NK-92 (cell line): ENCODE results near the gene FAR2.
"Not testable (repeated sequence)": the region's sequence is repeated elsewhere in the genome, so short reads cannot be mapped to it uniquely, and the experiment has no call there.

Experiments used
- DNase-seq: peaks from one replicate; lab custom pipeline; 2025; ENCODE audit not compliant: unreplicated experiment; lab: John Stamatoyannopoulos, UW

Gene FAR2

GRCh38 chr12:29277231-29277630 lies 128.2 kb downstream of the FAR2 start:
- DNase-seq: no peak

DNA sequence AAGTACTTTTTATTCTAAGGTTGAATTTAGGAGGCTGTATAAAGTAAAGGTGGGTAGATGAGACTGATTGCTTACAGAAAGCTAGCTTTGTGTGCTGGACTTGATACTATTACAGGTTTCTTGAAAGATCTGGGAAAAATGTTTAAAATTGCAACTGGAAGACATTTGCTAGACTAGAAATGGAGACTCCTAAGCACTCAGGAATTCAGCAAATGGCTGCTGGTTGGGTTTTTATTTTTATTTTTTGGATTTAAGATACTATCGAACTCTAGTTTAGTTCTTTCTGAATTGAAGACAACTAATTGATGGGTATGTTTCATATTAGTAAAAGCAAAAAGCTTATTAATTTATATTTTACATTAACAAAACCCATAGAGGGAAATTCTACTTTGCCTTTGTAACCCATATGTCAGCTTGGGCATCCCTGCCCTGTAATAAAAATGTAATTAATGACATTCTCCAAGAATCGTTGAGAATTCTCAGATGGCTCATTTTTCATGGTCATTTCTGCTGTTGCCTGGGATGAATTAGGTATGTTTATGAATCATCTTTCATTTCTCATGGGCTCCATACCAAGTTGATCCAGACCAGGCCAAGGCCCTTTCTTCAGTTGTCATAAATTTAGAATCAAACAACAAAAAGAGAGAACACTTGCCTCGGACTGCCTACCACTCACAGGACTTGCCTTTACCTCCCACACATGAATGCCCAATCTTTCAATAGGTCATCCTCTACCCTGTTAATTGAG lies 129.8 kb downstream of the FAR2 start:
- no peak for DNase-seq

DNA sequence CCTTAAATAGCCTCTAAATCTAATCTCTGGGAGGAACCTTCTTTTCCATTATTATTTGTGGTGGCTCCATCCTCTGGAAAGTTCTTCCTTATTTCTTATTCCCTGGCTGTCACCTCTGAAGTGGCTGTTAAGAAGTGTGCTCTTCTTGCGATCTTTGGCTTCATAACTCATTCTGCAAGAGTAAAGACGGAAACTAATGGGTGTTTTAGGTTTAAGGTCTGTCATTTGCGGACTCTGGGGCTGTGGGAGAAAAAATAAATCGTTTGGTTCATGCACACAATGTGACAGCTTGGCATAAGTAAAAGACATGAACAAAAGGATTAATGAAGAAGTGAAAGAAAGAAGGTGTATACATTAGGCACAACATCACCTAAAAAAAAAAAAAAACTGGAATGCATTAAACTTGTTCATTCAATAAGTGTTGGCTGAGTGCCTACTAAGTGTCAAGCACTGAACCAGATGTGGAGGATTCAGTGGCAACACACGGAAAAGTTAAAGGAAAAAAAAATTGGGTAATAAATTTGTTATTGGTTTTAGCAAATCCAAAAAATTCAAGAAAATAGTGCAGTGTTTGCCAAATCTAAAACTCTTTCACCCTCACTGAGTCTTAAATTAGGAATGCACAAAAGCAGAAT lies 132.4 kb downstream of the FAR2 start:
- no peak for DNase-seq

GRCh38 chr12:29282031-29282816 lies 133.1 kb downstream of the FAR2 start:
- DNase-seq: no peak

DNA sequence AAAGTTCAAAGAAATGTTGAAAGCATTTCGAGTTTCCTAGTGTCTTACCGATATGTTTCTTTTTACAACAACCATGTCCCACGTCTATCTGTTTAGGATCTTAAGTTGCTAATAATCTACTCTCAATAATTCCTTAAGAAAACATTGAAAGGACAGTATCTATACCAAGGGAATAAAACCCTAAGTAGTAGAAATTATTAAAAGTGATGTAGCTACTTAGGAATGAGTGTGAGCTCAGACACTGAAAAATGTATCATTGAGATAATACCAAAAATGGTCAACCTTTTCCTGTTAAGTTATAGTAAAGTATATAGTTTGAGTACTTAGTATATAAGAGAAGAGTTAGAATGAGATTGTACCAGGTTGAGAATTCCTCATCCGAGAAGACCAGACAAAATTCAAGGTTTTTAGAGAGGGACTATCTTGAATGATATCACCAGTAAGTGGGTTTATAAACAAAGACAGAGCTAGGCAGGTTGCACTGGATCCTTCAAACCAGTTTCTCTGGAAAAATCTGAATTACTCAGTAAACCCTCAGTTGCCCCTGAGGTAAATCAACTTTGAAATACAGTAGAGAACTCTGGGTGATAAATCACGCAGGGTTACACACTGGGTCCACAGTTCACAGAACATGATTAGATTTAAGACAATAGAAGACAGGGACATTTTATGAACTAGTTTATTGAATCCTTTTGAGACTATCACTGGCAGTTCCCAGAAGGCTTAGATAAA lies 135.1 kb downstream of the FAR2 start:
- DNase-seq: no peak

DNA sequence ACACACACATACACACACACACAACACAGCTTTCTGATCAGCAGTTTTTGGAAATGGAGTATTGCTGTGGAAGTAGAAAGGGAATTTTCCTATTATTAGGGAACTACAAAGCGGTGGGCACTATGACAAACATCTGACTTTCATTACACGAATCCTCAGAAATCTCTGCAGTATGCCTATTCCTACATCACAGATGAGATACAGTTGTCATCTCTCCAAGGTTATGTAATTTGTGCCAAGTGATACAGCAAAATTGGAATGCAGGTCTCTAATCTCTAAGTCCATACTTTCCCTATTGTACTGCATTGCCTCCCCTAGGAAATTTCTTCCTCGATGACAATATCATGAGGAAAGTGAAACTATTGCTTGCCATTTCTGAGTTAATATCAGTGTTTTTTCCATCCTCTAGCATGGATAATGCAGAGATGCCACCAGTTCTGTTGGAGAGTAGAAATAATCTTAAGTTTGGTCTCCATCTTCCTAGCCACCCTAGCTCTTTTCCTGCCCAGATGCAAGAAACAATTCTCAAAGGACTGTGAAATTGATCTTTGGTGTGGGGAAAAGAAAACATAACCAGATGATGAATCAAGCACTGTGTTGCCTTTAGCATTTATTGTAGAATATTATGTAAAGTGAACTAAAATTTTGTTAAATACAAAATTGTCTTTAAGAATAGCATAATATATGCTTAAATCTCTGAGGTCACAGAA lies 137.2 kb downstream of the FAR2 start:
- DNase-seq: no peak

- no peak for DNase-seq
These were observed 138.5 kb downstream of the FAR2 start for GRCh38 chr12:29287622-29288021.

DNA sequence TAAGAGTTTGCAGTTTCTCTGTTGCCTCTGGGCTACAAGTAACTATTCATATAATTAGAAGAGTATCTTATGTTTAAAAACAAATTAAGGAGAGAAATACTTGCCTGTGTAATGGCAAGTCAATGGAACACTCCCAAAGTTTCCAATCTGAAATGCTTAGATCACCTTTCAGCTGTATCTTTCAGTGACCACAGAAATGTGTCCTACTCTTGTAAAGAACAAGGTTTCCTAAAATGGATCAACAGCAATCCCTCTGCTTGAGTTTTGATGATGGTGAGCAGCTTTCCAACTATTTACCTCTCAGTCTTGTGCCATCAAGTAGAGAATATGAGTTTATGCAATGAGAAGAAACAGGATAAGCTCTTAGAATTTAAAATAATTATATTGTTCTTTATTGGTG lies 139.0 kb downstream of the FAR2 start:
- no peak for DNase-seq

DNA sequence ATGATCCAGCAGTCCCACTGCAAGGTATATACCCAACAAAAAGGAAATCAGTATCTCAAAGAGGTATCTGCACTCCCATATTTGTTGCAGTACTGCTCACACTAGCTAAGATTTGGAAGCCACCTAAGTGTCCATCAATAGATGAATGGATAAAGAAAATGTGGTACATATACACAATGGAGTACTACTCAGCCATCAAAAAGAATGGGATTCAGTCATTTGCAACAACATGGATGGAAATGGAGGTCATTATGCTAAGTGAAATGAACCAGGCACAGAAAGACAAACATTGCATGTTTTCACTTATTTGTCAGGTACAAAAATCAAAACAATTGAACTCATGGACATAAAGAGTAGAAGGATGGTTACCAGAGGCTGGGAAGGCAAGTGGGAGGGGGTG lies 141.4 kb downstream of the FAR2 start:
- DNase-seq: not testable (repeated sequence)

DNA sequence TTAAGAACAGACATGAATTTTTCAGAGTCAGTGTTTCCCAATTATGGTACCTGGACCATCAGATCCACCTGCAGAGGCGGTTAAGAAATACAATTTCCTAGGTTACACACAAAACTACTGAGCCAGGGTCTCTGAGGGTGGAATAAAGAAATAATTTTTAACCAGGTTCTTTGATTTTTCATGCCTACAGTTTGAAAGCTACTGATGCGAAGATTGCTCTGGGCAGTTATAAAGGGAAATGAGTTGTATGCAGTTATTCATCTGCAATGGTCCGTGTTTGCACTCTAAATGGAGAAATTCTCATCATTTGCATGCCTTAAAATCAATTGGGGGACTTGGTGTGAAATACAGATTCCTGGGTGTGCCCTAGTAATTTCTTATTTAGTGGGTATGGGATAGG lies 142.1 kb downstream of the FAR2 start:
- no peak for DNase-seq

GRCh38 chr12:29299633-29300032 lies 150.6 kb downstream of the FAR2 start:
- DNase-seq: no peak

DNA sequence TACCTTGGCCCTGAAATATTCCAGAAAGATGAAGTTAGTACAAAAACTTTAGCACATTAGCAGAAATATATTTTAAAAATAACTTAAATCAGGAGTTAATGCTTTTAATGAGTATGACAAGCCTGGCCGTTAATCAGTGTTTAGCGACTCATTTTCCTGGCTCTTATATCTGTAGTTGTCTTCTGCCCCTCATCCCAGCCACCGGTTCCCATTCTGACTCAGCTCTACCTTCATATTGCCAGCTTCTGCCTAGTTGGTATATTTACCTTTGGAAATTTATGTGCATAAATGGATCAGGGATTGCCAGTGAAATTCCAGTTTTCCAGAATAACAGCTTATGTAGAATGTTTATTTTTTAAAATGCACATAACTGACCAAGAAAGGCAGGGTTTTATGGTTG lies 152.0 kb downstream of the FAR2 start:
- DNase-seq: no peak

- DNase-seq: no peak
These were observed 155.3 kb downstream of the FAR2 start for GRCh38 chr12:29304388-29304787.

DNA sequence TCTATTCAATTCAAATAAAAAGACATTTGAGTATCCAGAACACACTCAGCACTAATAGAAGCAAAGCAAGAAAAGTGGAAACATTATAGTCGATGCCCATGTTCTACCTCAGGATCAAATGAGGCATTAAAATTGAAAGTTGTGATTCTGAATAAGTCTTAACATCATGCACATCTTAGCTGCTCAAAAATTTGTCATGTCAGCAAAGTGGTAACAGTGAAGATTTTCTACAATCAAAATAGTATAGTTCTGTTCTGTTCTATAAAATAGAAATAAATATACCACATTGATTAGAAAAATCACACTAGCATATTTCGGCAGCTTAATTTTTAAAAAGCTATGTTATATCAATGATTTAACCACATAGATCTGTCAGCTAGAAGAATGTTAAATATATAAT lies 157.2 kb downstream of the FAR2 start:
- no peak for DNase-seq

DNA sequence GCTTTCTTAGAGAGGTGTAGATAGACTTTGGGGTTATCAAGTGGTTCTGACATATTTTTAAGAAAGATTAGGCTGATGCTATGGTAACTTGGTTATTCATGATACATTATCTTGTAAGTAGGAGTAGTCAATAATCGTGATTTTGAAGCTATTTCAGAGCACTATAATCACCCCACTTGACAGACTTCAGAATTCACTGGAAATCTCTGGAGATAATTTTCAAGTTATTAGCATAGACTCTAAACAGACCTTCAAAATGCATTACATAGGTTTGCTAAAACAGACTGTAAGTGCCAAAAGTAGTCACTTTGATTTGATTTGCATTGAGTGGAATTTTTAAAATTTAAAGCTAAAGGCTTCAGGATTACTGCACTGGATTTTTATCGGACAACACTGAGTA lies 157.6 kb downstream of the FAR2 start:
- DNase-seq: no peak

GRCh38 chr12:29309320-29309902 lies 160.3 kb downstream of the FAR2 start:
- DNase-seq: no peak

DNA sequence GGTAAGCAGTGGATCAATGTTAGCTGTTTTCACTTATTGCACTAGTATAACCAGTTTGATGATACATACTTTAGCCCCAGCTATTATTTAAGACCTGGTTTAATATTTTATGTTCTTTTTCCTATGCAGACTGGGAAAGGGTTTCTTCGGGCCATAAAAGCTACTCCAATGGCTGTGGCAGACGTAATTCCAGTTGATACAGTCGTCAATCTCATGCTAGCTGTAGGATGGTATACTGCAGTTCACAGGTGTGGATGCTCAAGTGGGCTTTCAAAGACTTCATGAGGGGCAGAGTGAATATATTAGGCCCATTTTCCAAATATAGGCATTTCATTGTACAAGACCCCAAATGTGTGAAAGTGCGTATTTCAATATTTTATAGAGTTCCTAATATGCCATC lies 161.8 kb downstream of the FAR2 start:
- no peak for DNase-seq

DNA sequence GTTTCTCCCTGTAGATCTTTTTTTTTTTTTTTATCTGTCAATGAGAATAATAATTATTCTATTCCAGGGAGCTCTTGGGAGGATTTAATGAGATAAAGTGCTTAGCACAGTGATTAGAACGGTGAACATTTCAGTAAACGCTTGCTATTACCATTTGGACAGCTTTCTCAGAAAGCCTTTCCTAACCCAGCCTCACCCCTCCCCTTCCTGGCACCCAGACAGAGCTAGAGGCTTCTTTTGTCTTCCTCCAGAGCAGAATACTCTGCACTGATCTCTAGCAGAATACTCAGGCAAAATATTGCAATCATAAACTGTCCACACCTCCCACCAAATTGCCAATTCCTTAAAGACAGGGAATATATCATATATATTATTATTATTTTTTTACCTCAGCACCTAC lies 165.3 kb downstream of the FAR2 start:
- no peak for DNase-seq

- no peak for DNase-seq
These were observed 167.7 kb downstream of the FAR2 start for GRCh38 chr12:29316752-29317151.

DNA sequence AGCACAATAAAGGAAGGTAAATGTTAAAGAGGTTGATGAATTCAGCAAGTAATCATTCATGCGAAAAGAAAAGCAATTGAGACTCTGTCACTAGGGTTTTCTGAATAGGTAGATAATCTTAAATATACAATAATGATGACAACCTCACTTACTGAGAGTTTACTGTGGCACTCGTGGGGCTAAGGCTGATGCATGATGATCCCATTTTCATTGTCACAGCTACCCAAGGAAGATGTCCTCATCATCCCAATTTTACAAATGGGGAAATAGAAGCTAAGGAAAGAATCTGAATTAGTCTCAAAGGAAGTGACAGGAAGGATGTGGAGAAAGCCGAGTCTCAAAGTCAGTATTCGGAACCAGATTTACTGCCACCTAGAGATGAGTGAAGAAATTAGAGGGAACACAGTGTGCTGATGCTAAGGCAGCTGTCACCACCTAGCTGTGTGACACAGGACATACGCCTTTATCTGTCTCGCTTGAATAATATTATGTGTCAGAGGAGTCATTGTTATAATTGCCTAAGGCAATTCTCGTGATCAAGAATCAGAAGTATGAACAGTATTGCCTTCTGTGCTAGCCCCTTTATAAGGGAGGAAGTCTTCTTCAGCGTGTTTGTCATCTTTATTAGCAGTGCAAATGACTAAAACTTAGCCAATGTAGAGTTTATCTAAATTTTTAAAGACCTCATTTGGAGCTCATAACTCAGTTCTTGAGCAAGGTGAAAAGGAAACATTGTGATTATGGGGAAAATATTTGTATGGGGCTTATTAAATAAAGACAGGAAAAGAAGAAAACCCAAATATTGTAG lies 168.7 kb downstream of the FAR2 start:
- DNase-seq: no peak
